ENCODE results near the gene RUNX2. TPM values are rescaled to one million over a fixed set of nuclear protein-coding genes. Genes with fewer than 3 reads are reported as not detected.

RUNX2 gene
- total RNA-seq, 3 donors from 2014 or later, result 2.0 to 4.4 (median 3.4) TPM

GRCh38 chr6:45518013-45518720 is 190.0 kb downstream of the RUNX2 start:
- no peak for TF ChIP-seq CTCF (IDR thresholded peaks at IDR 0.05)
- Histone ChIP-seq H3K36me3 (ENCODE audit: low read depth) (no peaks in the 10 kb centered on the region), H3K4me3 (no peak overlapping the region), H3K9me3 (no peaks in the 10 kb centered on the region), H3K4me1 (ENCODE audit: low read depth) (peaks cover 13% of the 10 kb centered on the region)
- ATAC-seq (no peak), DNase-seq (no peak)
- intact Hi-C loops (cut with DNase I, micrococcal nuclease), result no loop called here

GRCh38 chr6:45521226-45521625 is 193.1 kb downstream of the RUNX2 start:
- H3K4me1 ChIP-seq (ENCODE audit: low read depth), result peaks cover 13% of the 10 kb centered on the region
- H3K36me3 ChIP-seq (ENCODE audit: low read depth), result no peaks in the 10 kb centered on the region
- H3K4me3 ChIP-seq, result no peak overlapping the region
- H3K9me3 ChIP-seq, result no peaks in the 10 kb centered on the region
- intact Hi-C loops (cut with DNase I, micrococcal nuclease), result no loop called here
- DNase-seq, result no peak
- TF ChIP-seq CTCF (IDR thresholded peaks at IDR 0.05), result no peak
- peak; percentile 38 for ATAC-seq

DNA sequence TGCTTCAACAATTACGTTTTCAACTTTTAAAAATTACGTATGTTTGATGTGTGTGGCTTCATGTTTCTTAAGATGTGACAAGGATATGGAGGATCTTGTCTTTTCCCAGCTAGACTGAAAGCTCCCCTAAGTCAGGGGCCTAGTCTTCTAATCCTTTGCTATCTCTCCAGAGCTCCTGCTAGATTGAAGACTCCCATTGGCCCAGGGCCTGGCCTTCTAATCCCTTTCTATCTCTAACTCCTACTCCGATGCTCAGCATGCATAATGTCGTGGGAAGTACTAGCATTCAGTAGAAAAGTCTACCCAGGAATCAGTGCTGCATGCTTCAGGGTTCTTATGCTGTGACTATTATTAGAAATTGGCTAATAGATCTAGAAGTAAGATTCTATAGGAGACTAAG is 194.4 kb downstream of the RUNX2 start:
- peaks cover 13% of the 10 kb centered on the region for H3K4me1 ChIP-seq (ENCODE audit: low read depth)
- H3K36me3 ChIP-seq (ENCODE audit: low read depth), result no peaks in the 10 kb centered on the region
- intact Hi-C loops (cut with DNase I, micrococcal nuclease), result no loop called here
- DNase-seq, result no peak
- no peak for ATAC-seq
- TF ChIP-seq CTCF (IDR thresholded peaks at IDR 0.05), result no peak
- H3K9me3 ChIP-seq, result no peaks in the 10 kb centered on the region
- H3K4me3 ChIP-seq, result no peak overlapping the region

GRCh38 chr6:45527210-45527609 is 199.1 kb downstream of the RUNX2 start:
- no peak for ATAC-seq
- TF ChIP-seq CTCF (IDR thresholded peaks at IDR 0.05), result no peak
- Histone ChIP-seq H3K4me3 (no peak overlapping the region), H3K36me3 (ENCODE audit: low read depth) (no peaks in the 10 kb centered on the region), H3K9me3 (no peaks in the 10 kb centered on the region), H3K4me1 (ENCODE audit: low read depth) (no peaks in the 10 kb centered on the region)
- intact Hi-C loops (cut with DNase I, micrococcal nuclease), result no loop called here
- no peak for DNase-seq

DNA sequence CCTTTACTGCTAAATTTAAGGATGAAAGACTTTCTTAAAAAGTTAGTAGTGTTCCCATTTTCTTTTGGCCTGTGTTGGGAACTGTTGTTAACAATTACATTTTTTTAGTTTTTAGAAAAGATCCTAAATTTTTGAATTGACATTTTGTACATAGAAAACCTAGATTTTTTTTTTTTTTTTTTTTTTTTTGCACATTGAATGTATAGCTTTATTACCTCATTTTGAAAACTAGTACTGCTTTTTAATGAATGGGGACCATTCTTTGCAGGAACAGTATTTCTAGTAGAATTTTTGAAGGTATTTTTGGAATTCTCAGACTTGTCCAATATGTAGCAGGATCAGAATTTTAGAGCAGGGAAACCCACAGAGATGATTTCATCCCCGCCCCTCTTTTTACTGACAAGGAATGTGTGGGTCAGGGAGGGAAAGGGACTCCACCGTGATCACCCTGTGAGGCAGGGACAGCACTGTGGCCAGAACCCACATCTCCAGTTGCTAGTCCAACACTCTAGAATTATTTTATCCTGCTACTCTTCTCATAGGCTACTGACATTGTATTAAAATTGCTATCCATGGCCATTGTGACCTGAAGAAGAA is 204.0 kb downstream of the RUNX2 start:
- Histone ChIP-seq H3K4me3 (no peak overlapping the region), H3K4me1 (ENCODE audit: low read depth) (peaks cover 4% of the 10 kb centered on the region), H3K9me3 (no peaks in the 10 kb centered on the region), H3K36me3 (ENCODE audit: low read depth) (no peaks in the 10 kb centered on the region)
- no peak for DNase-seq
- no peak for TF ChIP-seq CTCF (IDR thresholded peaks at IDR 0.05)
- no peak for ATAC-seq
- intact Hi-C loops (cut with DNase I, micrococcal nuclease), result no loop called here
